Measurements from ENCODE around the gene USP3.

DNA sequence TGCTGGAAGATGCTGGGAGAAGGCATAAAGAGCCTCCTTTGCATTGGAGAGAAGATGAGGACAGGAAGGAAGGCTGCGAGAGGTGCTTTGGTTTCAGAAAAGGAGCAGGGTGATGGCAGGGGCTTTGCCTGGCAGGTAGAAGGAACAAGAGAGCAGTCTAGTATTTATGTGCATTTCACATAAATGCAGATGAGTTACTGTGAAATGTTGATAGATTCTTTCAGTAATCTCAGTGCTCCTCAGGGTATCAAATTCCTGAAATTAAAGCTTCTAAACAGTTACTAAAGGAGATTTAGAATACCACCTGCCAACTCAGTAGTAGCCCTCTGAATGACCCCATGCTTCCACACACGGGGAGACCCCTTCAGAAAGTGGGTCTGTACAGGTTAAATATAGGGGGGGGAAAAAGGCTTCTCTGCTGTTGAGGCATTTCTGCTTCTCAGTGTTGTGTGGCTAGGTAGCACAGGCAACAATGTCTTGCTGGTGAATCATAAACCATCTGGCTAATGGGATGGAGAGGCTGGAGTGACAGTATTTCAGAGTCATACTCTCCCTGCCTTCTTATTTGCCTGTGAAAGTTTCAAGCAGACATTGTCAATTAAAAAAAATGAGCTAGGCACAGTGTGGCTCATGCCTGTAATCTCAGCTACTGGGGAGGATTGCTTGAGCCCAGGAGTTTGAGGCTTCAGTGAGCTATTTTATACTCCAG, 78.5 kb downstream of the USP3 start:
- TF ChIP-seq, protein P1, sequence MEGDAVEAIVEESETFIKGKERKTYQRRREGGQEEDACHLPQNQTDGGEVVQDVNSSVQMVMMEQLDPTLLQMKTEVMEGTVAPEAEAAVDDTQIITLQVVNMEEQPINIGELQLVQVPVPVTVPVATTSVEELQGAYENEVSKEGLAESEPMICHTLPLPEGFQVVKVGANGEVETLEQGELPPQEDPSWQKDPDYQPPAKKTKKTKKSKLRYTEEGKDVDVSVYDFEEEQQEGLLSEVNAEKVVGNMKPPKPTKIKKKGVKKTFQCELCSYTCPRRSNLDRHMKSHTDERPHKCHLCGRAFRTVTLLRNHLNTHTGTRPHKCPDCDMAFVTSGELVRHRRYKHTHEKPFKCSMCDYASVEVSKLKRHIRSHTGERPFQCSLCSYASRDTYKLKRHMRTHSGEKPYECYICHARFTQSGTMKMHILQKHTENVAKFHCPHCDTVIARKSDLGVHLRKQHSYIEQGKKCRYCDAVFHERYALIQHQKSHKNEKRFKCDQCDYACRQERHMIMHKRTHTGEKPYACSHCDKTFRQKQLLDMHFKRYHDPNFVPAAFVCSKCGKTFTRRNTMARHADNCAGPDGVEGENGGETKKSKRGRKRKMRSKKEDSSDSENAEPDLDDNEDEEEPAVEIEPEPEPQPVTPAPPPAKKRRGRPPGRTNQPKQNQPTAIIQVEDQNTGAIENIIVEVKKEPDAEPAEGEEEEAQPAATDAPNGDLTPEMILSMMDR (IDR thresholded peaks at IDR 0.05), result no peak
- TF ChIP-seq CHD2 (IDR thresholded peaks at IDR 0.05; ENCODE audit: low read length, partially characterized antibody), result no peak
- TF ChIP-seq TAF1 (IDR thresholded peaks at IDR 0.05; ENCODE audit: borderline replicate concordance, low read depth, low read length), result no peak
- no peak for TF ChIP-seq EP300 (IDR thresholded peaks at IDR 0.05; ENCODE audit: borderline replicate concordance in 1 of 2, low read depth in 1 of 2, low read length in 1 of 2)
- no peak for TF ChIP-seq RAD21 (IDR thresholded peaks at IDR 0.05; ENCODE audit: low read length)
- no peak for TF ChIP-seq ZBTB33 (IDR thresholded peaks at IDR 0.05; ENCODE audit: borderline replicate concordance, low read depth)
- no peak for TF ChIP-seq SMC3 (IDR thresholded peaks at IDR 0.05; ENCODE audit: low read depth, low read length)
- TF ChIP-seq RFX5 (IDR thresholded peaks at IDR 0.05; ENCODE audit: low read length), result no peak
- TF ChIP-seq, protein P2, sequence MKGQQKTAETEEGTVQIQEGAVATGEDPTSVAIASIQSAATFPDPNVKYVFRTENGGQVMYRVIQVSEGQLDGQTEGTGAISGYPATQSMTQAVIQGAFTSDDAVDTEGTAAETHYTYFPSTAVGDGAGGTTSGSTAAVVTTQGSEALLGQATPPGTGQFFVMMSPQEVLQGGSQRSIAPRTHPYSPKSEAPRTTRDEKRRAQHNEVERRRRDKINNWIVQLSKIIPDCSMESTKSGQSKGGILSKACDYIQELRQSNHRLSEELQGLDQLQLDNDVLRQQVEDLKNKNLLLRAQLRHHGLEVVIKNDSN (IDR thresholded peaks at IDR 0.05; ENCODE audit: borderline replicate concordance, low read depth), result no peak
- no peak for TF ChIP-seq POLR2AphosphoS5 (IDR thresholded peaks at IDR 0.05; ENCODE audit: low read depth, low read length)
- no peak for TF ChIP-seq EZH2phosphoT487 (IDR thresholded peaks at IDR 0.05; ENCODE audit: borderline replicate concordance, low read depth)

All from SK-N-SH (cell line).